Loucy (cell line): ENCODE measurements around the gene MSX1.

Experiments used
- H2AFZ ChIP-seq: fragments of 200-600 bp; sonication (generic); 2 replicates; pipeline ENCODE4 v1.6.0; 2016; ENCODE audit warnings: antibody characterized with exemption, mild to moderate bottlenecking, low read length, moderate library complexity
- H3F3A ChIP-seq: fragments of 200-600 bp; 2 replicates; pipeline ENCODE4 v1.6.0; 2016; ENCODE audit warnings: antibody characterized with exemption, low read depth, mild to moderate bottlenecking
- H3K27me3 ChIP-seq: fragments of 200-600 bp; sonication (generic); 2 replicates; pipeline ENCODE4 v1.6.1; 2014; ENCODE audit warnings: low read length, mild to moderate bottlenecking; ENCODE audit not compliant: insufficient read depth, poor library complexity, severe bottlenecking
- H3K36me3 ChIP-seq: fragments of 200-600 bp; sonication (generic); 2 replicates; pipeline ENCODE4 v1.6.1; 2016; ENCODE audit warnings: low read length; ENCODE audit not compliant: insufficient read depth
- H3K4me1 ChIP-seq: fragments of 200-600 bp; sonication (generic); 2 replicates; pipeline ENCODE4 v1.5.1; 2014; ENCODE audit warnings: low read length, mild to moderate bottlenecking; ENCODE audit not compliant: insufficient read depth, poor library complexity, severe bottlenecking
- H3K4me2 ChIP-seq: fragments of 200-600 bp; sonication (generic); 2 replicates; pipeline ENCODE4 v1.6.0; 2014; ENCODE audit warnings: antibody characterized with exemption, low read length, low read depth, mild to moderate bottlenecking; ENCODE audit not compliant: poor library complexity, severe bottlenecking
- H3K4me3 ChIP-seq: fragments of 200-600 bp; sonication (generic); 2 replicates; pipeline ENCODE4 v1.5.1; 2014; ENCODE audit warnings: low read length, mild to moderate bottlenecking, mixed read lengths; ENCODE audit not compliant: poor library complexity, severe bottlenecking
- H3K79me2 ChIP-seq: fragments of 200-600 bp; sonication (generic); 2 replicates; pipeline ENCODE4 v1.6.1; 2014; ENCODE audit warnings: low read length; ENCODE audit not compliant: insufficient read depth
- H3K9ac ChIP-seq: fragments of 200-600 bp; sonication (generic); 2 replicates; pipeline ENCODE4 v1.6.0; 2014; ENCODE audit warnings: mild to moderate bottlenecking, low read depth, low read length, moderate library complexity; ENCODE audit not compliant: poor library complexity, severe bottlenecking
- H3K9me2 ChIP-seq: fragments of 200-600 bp; sonication (generic); replicated peaks from 2 replicates; pipeline ENCODE4 v1.6.1; 2016; ENCODE audit warnings: low read depth, low read length, mixed read lengths
- H3K9me3 ChIP-seq: fragments of 200-600 bp; sonication (generic); 2 replicates; pipeline ENCODE4 v1.6.1; 2014; ENCODE audit warnings: mild to moderate bottlenecking, antibody characterized with exemption, low read length, low read depth; ENCODE audit not compliant: insufficient read depth
- H4K20me1 ChIP-seq: fragments of 200-600 bp; sonication (generic); 2 replicates; pipeline ENCODE4 v1.6.0; 2014; ENCODE audit warnings: antibody characterized with exemption, low read length, mild to moderate bottlenecking; ENCODE audit not compliant: insufficient read depth, poor library complexity, severe bottlenecking
- EZH2phosphoT487 ChIP-seq: fragments of 200-600 bp; IDR thresholded peaks from 2 replicates; pipeline ENCODE4 v1.6.1; 2018; ENCODE audit warnings: antibody characterized with exemption, mild to moderate bottlenecking, moderate library complexity, borderline replicate concordance
- TF ChIP-seq, protein P1 (sequence below): fragments of 200-600 bp; sonication (generic); conservative IDR thresholded peaks from 2 replicates; pipeline ENCODE4 v1.5.1; 2014; ENCODE audit warnings: mild to moderate bottlenecking, antibody characterized with exemption, low read length

MSX1 gene

DNA sequence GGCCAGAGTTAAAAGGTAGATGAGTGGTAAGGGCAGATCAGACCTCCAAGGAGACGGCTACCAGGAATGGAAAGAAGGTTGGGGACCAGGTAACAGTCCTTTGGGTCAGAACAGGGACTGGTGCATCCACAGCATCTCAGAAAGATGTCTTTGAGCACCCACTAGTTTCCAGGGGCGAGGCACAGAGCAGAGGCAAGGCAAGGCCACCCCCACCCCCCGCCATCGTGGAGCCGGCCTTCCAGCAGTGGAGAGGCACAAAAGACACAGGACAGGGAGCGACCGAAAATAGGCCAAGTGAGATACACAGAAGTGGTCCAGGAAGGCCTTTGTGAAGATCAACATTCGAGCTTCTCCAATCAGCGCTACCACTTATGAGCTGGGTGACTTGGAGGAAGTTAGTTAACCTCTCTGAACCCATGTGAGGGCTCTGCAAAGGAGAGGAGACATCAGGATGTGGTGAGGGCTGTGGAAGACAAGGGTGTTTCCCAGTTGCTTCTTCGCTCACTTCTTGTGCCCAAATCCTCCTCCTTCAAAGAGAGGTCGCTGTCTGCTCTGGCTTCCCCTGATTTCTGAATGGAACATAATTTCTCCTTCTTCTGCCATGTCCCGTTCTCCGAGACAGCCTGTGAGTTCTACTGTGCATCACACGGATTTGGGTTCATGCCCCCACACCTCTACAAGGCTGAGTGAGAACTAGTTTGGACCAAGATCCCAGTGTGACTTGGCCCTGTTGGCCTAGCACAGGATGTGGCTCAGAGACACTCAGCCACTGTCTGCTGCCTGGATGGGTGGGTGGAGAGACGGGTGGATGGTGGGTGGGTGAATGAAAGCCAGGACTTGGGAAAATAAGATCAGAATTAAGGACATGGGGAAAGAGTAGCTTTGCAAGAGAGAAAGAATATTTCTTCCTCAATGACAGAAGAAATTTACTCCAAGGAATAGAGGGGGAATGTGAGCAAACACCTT lies 16.7 kb upstream of the MSX1 start:
- H3K36me3 ChIP-seq = no peaks in the 10 kb centered on the region
- TF ChIP-seq EZH2phosphoT487 = no peak
- TF ChIP-seq, protein P1, sequence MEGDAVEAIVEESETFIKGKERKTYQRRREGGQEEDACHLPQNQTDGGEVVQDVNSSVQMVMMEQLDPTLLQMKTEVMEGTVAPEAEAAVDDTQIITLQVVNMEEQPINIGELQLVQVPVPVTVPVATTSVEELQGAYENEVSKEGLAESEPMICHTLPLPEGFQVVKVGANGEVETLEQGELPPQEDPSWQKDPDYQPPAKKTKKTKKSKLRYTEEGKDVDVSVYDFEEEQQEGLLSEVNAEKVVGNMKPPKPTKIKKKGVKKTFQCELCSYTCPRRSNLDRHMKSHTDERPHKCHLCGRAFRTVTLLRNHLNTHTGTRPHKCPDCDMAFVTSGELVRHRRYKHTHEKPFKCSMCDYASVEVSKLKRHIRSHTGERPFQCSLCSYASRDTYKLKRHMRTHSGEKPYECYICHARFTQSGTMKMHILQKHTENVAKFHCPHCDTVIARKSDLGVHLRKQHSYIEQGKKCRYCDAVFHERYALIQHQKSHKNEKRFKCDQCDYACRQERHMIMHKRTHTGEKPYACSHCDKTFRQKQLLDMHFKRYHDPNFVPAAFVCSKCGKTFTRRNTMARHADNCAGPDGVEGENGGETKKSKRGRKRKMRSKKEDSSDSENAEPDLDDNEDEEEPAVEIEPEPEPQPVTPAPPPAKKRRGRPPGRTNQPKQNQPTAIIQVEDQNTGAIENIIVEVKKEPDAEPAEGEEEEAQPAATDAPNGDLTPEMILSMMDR = no peak
- no peaks in the 10 kb centered on the region; the same call in 1 of the 2 replicates for H3K9me3 ChIP-seq
- H3K9ac ChIP-seq = no peak overlapping the region
- no peak overlapping the region for H3K4me3 ChIP-seq
- H3K27me3 ChIP-seq = no peaks in the 10 kb centered on the region
- H3F3A ChIP-seq = no peaks in the 10 kb centered on the region
- no peak overlapping the region for H2AFZ ChIP-seq
- no peaks in the 10 kb centered on the region for H4K20me1 ChIP-seq
- no peak overlapping the region for H3K4me2 ChIP-seq
- H3K79me2 ChIP-seq = no peaks in the 10 kb centered on the region
- H3K9me2 ChIP-seq = no peaks in the 10 kb centered on the region
- no peaks in the 10 kb centered on the region for H3K4me1 ChIP-seq

DNA sequence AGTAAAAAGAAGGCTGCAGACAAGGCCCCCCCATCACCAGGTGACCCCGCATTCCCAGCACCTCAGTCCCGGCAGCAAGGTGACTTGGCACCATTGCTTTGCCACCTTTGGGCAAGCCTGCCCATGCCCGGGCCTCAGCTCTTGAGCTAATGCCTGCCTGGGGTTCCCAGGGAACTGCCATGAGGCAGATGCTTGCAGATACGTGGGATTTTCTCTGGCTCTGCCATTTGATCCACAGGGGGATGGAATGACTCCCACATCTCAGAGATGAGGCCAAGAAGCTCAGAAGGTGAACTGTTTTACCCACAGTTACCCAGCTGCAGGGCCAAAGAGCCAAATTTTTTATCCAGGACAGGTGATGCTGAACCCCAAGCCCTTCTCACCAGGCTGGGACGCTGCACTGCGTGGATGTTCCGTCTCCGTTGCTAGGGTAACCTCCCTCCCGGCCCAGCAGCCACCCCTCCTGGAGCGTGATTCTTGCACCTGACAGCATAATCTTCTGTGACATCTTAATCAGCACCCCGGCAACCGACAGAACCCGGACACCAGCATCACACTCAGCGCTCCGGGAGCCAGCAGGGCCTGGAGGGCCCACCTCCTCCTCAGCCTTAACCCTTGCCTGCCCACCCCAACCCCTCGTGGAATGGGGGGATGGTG lies 15.7 kb upstream of the MSX1 start:
- Histone ChIP-seq H3K36me3 (no peaks in the 10 kb centered on the region), H3K4me1 (no peaks in the 10 kb centered on the region), H3K27me3 (no peaks in the 10 kb centered on the region), H4K20me1 (no peaks in the 10 kb centered on the region), H3K4me3 (no peak overlapping the region), H3K9me2 (no peaks in the 10 kb centered on the region), H2AFZ (no peak overlapping the region), H3K9ac (no peak overlapping the region), H3K4me2 (no peak overlapping the region), H3K9me3 (no peaks in the 10 kb centered on the region; the same call in 1 of the 2 replicates), H3K79me2 (no peaks in the 10 kb centered on the region), H3F3A (no peaks in the 10 kb centered on the region)
- no peak for TF ChIP-seq EZH2phosphoT487
- TF ChIP-seq, protein P1 = no peak

DNA sequence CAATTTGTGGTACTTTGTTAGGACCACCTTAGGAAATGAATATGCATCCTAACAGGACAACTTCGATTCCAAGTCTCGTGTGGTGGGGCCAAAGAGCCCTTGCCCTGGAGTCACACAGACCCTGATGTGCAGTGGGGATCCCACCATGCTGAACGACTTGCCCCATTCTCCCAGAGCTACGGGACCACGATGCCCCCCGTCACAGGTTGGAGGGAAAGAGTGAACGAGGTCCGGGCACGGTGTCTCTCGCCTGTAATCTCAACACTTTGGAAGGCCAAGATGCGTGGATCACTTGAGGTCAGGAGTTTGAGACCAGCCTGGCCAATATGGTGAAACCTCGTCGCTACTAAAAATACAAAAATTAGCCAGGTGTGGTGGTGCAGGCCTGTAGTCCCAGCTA lies 14.4 kb upstream of the MSX1 start:
- H3K9me2 ChIP-seq = no peaks in the 10 kb centered on the region
- H4K20me1 ChIP-seq = no peaks in the 10 kb centered on the region
- H3K4me1 ChIP-seq = no peaks in the 10 kb centered on the region
- H2AFZ ChIP-seq = no peak overlapping the region
- no peaks in the 10 kb centered on the region for H3F3A ChIP-seq
- H3K36me3 ChIP-seq = no peaks in the 10 kb centered on the region
- H3K27me3 ChIP-seq = no peaks in the 10 kb centered on the region
- H3K9ac ChIP-seq = no peak overlapping the region
- H3K4me2 ChIP-seq = no peak overlapping the region
- H3K79me2 ChIP-seq = no peaks in the 10 kb centered on the region
- H3K9me3 ChIP-seq = no peaks in the 10 kb centered on the region; the same call in 1 of the 2 replicates
- H3K4me3 ChIP-seq = no peak overlapping the region
- TF ChIP-seq, protein P1 = no peak
- no peak for TF ChIP-seq EZH2phosphoT487
